UCSD-AML1 (cell line): ENCODE results near the gene SLC17A5.
"Not testable (repeated sequence)": the region's sequence is repeated elsewhere in the genome, so short reads cannot be mapped to it uniquely, and the experiment has no call there.

Experiments used
- DNase-seq: peaks from one replicate; lab custom pipeline; 2025; ENCODE audit not compliant: unreplicated experiment; lab: John Stamatoyannopoulos, UW

Gene SLC17A5

DNA sequence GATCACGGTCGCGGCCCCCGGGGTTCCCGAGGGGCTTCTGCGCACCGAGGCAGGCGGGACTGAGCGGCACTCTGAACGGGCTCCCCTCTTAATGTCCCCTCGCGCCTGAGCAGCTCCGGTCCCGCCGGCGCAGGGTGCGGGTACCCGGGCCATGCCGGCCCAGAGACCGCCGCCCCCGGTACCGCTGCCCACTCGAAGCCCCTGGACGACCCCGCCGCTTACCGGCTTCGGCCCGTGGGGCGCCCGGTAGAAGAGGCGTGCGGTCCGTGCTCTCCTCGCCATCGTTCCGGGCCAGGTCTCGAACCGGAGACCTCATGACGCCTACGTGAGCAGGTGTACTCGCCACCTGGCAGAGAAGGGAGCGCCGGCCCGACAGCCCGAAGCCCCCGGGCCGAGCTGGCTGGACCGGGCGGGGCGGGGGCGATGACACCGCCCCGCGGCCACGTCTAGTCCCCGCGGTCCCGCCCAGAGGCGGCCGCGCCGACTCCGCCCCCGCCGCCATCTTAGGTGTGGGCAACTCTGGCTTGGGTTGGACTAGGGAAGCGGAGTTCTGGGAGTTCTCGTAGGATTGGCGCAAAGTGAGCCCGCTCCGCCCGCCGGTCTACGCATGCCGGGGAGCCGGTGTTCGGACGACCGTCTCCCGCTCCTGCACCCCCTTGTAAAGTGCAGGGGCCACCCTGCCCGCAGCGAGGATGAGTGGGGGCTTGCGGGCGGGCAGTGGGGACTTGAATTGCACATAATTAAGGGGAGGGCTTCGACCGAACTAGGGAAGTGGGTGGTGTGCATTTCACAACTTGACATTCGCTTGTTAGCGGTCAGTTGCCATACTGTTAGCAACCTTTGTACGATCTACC lies at the start of gene SLC17A5:
Gene SLC17A5 (minus strand): TSS at position 422 of the 854 bp plus-strand sequence. CDS start 106 bp downstream, at position 316.
- peak; percentile 95 for DNase-seq

- no peak for DNase-seq
Measured at GRCh38 chr6:73703466-73703865, 49.7 kb upstream of the SLC17A5 start.

GRCh38 chr6:73702444-73702843 lies 48.7 kb upstream of the SLC17A5 start:
- no peak for DNase-seq

- no peak for DNase-seq
Measured at GRCh38 chr6:73699676-73700459, 46.1 kb upstream of the SLC17A5 start.

- peak; percentile 15 for DNase-seq
Measured at GRCh38 chr6:73696966-73697655, 43.3 kb upstream of the SLC17A5 start.

GRCh38 chr6:73695619-73696421 lies 42.0 kb upstream of the SLC17A5 start, which contains the start of gene CD109:
Gene CD109 (plus strand): TSS chr6:73696203. CDS start chr6:73696216, 13 bp downstream.
- peak; percentile 78 for DNase-seq

GRCh38 chr6:73694711-73695411 lies 41.1 kb upstream of the SLC17A5 start:
- peak; percentile 18 for DNase-seq

DNA sequence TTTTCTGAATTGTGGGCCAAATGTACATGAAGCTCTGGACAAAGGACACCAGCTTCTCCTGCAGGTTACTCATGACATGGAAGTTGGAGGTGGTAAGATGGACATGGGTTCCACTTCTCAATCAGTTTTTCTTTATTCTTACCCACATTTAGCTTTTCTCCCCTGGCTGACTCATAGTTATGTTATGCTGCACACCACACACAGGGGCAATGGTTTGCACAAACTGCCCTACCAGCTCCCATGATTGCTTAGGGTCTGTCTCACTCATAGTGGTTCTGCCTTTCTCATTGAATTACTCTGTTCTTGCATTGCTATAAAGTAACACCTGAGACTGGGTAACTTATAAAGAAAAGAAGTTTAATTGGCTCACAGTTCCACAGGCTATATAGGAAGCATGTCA lies 37.7 kb upstream of the SLC17A5 start:
- no peak for DNase-seq

DNA sequence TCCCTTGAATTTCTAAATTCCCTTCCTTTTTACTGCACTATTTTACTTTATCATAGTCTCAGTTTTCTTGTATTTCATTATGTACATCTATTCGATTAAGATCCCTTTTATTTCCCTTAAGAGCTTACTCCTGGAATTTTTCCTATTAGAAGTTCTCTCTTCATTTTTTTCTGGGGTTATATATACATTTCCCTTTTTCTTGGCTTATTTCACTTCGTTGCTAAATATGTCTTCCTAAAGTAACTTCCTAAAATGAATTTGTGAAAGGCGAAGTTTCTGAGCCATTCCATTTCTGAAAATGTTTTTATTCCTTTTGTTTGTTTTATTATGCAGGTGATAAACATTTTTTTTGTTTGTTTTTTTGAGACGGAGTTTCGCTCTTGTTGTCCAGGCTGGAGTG lies 36.3 kb upstream of the SLC17A5 start:
- no peak for DNase-seq

GRCh38 chr6:73688351-73688750 lies 34.6 kb upstream of the SLC17A5 start:
- DNase-seq: no peak

DNA sequence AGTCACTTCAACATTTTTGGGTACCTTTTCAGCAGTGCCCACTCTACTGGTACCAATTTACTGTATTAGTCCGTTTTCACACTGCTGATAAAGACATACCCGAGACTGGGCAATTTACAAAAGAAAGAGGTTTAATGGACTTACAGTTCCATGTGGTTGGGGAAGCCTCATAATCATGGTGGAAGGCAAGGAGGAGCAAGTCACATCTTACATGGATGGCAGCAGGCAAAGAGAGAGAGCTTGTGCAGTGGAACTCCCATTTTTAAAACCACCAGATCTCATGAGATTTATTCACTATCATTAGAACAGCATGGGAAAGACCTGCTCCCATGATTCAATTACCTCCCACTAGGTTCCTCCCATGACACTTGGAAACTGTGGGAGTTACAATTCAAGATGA lies 29.8 kb upstream of the SLC17A5 start:
- not testable (repeated sequence) for DNase-seq

- DNase-seq: no peak
Measured at GRCh38 chr6:73680289-73680918, 26.6 kb upstream of the SLC17A5 start.

DNA sequence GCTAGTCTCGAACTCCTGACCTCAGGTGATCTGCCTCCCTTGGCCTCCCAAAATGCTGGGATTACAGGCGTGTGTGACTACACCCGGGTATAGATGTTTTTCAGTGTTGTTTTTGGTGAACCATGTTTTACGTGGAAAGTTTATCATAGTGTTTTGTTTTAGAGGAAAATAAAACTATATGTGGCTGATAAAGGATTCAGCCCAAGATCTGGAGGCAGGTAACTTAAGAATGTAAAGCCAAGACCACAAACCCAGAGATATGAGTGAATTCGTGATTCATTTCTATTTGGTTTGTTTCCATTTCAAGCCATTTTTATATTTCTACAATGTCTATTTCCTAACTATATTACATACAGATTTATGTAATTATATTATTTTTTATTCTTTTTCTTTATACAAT lies 26.1 kb upstream of the SLC17A5 start:
- not testable (repeated sequence) for DNase-seq

DNA sequence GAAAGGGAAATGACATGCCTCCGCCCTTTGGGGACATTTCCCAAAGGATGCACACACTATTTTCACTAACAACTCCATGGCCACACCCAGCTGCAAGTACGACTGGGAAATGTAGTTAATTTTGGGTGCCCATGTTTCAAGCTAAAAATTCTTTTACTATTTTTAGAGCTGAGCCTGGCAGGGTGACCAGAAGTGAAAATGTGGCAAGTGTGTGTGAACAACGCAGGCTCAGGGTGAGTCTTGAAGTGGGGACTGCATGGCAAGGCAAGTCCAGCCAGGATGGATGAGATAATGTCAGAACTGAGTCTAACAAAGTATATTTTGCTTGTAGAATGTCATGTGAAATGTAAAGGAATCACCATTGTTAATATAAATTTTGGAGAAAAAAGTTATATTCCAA lies 25.2 kb upstream of the SLC17A5 start:
- no peak for DNase-seq

DNA sequence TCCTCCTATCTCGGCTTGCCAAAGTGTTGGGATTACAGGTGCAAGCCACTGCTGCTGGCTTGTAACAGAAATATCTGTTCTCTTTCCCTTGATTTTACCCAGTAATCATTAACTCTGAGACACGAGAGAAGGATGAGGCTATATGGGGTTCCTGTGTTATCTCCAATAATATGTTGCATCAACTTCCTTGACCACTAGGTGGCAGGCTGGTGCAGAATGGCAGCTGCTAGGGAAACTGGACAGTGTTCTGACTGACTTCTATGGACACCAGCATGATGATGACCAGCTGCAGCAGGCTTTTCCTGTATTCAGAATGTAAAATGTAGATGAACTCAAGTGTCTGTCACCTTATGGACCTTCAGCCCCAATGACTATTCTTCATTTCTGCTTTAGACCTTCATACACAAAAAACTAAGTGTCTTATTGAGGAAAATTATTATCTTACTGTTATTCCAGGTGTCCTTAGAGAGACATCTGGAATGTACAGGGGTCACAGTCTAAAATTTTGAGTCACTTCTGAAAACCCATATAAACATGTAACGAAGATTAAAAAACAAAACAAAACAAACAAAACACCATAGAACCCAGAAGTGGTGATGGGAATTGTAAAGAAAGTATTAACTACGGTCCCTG lies 21.8 kb upstream of the SLC17A5 start:
- peak; percentile 51 for DNase-seq

- no peak for DNase-seq
Measured at GRCh38 chr6:73671911-73672685, 18.3 kb upstream of the SLC17A5 start.

- no peak for DNase-seq
Measured at GRCh38 chr6:73669005-73669404, 15.2 kb upstream of the SLC17A5 start.

DNA sequence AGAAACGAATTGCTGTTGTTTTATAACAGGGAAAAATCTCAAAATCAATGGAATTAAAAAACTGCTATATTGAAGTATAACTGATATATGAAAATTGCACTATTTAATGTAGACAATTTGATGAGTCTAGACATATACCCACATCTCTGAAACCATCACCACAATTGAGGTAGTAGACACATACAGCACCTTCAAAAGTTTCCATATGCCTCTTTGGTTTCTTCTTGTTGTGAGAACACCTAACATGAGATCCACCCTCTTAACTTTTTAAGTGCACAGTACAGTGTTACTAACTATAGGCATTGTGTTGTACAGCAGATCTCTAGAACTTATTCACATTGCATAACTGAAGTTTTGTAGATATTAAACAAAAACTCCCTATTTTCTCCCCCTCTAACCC lies 14.0 kb upstream of the SLC17A5 start:
- DNase-seq: no peak
